ENCODE measurements around the gene FGF1.

Gene FGF1

DNA sequence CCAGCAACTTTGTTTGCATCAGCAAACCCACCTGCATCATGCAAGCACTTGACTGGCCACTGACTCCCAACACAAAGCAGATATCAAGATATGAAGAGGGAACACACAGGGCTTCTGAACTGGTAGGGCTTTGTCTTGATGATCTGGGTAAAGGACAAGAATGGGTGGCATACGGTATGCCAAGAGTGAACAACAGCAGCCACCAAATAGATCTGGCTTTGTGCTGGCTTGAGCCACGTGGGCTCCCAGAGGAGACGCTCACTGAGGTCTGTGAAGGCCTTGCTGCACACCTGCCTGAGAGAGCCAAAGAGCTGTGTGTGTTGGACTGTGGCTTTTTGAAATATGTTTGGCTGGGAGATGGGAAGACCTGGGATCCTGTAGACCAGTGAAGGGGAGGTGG is 43.5 kb downstream of the FGF1 start:
- no peak for DNase-seq (ENCODE audit: low spot score)

DNA sequence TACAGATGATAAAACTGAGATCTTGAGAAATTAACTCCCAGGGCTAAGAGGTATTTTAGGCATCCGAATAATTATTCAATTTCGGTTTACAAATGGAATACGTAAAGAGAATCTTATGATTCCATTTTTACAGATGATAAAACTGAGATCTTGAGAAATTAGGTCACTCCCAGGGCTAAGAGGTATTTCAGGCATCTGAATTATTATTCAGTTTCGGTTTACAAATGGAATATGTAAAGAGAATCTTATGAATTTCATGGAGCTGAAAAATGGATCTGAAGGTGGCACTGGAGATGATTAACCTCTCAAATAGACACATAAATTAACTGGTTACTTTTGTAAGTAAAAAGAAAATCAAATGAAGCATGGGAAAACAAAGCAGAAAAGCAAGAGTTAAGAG is 44.2 kb downstream of the FGF1 start:
- no peak for DNase-seq (ENCODE audit: low spot score)

- no peak for DNase-seq (ENCODE audit: low spot score)
These were observed 45.4 kb downstream of the FGF1 start for GRCh38 chr5:142640316-142641005.

GRCh38 chr5:142639455-142639854 is 46.4 kb downstream of the FGF1 start:
- DNase-seq (ENCODE audit: low spot score): peak; percentile 32

DNA sequence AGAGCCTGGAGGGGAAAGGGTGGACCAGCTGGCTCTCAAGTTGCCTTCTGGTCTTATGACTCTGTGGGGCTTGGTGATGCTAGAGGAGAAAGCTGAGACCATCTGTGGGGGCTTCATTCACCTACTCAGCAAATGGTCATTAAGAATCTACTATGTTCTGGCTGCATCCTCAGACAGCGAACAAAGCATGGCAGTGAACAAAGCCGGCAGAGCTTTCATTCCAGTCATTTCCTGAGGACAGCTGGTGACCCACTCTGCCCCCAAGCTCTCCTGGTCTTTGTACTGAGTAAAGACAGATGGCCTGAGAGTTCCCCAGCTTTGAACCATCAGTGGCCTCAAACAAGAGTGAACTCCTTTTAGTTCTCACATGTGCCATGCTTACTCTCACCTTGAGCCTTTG is 48.0 kb downstream of the FGF1 start:
- no peak for DNase-seq (ENCODE audit: low spot score)

GRCh38 chr5:142636698-142637324 is 49.1 kb downstream of the FGF1 start:
- no peak for DNase-seq (ENCODE audit: low spot score)

GRCh38 chr5:142636093-142636492 is 49.8 kb downstream of the FGF1 start:
- no peak for DNase-seq (ENCODE audit: low spot score)

- DNase-seq (ENCODE audit: low spot score): no peak
These were observed 51.5 kb downstream of the FGF1 start for GRCh38 chr5:142634216-142635011.

- DNase-seq (ENCODE audit: low spot score): no peak
These were observed 54.9 kb downstream of the FGF1 start for GRCh38 chr5:142630927-142631539.

GRCh38 chr5:142627383-142628217 is 58.3 kb downstream of the FGF1 start:
- DNase-seq (ENCODE audit: low spot score): no peak

GRCh38 chr5:142626786-142627185 is 59.1 kb downstream of the FGF1 start:
- DNase-seq (ENCODE audit: low spot score): no peak

GRCh38 chr5:142626099-142626498 is 59.8 kb downstream of the FGF1 start:
- DNase-seq (ENCODE audit: low spot score): no peak

DNA sequence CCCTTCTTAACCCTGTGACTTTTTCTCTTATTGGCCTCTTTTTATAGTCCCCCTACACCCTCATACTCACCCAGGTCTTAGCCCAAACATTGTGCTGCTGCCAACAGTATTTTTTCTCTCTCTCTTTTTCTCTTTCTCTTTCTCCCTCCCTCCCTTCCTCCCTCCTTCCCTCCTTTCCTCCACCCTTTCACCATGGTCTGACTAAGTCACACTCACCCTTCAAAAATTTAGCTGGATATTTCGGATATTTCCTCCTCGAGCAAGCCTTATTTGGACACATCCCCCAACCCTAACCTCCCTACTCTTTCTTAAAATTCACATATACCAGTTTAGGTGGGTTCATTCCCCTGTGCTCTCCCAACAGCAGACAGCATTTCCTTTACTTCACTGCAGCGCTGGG is 64.7 kb downstream of the FGF1 start:
- no peak for DNase-seq (ENCODE audit: low spot score)

DNA sequence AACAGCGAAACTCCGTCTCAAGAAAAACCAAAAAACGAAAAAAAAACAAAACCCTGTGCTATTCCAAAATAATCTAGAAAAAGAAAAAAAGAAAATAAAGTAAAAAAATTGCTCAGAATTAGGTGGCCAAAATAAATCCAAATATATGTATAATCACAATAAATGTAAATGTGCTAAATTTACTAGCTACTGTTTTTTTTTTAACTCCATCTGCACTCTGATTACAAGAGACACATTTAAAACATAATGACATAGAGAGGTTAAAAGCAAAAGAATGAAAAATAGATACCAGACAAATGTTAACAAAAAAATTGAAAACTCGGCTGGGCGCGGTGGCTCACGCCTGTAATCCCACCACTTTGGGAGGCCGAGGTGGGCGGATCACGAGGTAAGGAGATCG is 66.1 kb downstream of the FGF1 start:
- DNase-seq (ENCODE audit: low spot score): no peak

GRCh38 chr5:142618130-142618523 is 67.8 kb downstream of the FGF1 start:
- DNase-seq (ENCODE audit: low spot score): peak; percentile 57

- peak; percentile 70 for DNase-seq (ENCODE audit: low spot score)
These were observed 68.3 kb downstream of the FGF1 start for GRCh38 chr5:142617416-142618129.

GRCh38 chr5:142615948-142616347 is 69.9 kb downstream of the FGF1 start:
- no peak for DNase-seq (ENCODE audit: low spot score)

DNA sequence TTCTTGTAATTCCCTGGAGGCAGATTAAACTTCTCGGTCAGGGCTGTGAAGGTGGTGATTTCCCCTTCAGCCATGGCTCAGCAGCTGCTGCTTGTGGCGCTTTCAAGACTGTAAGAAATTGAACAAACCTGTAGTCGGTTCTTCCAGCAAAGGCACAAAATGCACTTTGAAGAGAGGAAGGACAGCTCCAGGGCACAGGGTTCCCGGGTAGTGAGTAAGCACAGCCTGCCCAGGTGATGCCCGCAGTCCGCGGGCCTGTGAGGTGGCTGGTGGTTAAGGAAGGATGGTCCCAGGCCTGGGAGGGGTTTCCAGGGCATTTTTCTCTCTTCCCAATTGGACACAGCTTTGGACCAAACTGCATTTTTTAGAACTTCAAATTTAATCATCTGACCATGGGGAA is 71.8 kb downstream of the FGF1 start:
- DNase-seq (ENCODE audit: low spot score): no peak

DNA sequence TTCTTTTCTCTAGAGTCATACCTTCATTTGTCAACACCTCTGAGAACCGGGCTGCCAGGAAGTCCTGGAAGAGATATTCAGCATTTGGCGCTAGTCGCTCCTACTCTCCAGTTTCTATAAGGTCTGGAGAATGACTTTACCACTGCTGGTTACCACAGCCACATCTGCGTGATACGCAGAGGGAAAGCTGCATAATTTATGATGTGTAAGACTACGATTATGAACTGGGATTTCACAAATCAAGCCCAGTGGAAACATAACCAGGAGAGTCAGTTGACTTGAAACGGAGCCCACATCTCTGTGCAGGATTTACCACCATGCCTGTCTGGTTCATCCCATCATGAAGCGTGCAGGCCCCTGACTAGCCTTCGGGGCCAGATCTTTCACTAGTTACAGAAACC is 72.6 kb downstream of the FGF1 start:
- no peak for DNase-seq (ENCODE audit: low spot score)

DNA sequence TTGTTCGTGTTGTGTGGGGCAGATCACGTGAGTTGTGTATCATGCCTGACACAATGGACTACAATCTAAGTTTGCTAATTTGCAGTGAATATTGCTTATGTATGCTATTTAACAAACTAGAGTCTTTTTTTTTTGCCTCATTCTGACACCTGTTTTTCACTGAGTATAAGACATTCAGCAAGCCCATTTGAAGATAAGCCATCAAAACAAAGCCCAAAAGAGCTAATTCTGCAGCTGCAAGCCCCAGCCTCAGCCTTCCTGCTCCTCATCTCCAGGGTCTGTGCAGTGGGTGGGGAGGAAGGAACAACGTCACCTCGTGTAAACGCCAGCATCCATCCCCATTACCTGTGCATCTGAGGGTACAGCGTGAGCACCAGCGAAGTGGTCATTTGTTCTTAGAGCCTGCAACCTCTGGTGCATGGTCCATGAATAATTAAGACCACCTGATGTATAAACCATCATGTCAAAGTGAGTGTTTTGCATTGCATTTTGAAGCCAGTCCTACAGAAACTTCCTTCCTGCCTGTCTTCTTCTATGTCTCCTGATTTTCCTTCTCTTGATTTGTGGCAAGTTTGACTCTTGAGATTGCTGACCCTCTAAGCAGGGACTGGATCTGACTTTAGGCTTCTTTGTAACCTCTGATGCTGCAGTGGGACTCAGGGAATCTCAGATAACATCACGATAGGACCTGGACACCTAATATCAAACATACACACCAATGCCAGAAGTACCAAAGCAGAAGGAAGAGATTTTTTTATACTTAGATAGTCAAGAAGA is 73.2 kb downstream of the FGF1 start:
- no peak for DNase-seq (ENCODE audit: low spot score)

Measured in activated CD4-positive, alpha-beta T cell treated with anti-CD3 and anti-CD28 coated beads, Interleukin-2, Interleukin-4, amounts not matched to agents 100 ng/mL and 50 ng/mL, durations not matched to agents 16 hours and 8 hours (primary cell).